ENCODE measurements around the gene ACER3.
"Not testable (repeated sequence)": the region's sequence is repeated elsewhere in the genome, so short reads cannot be mapped to it uniquely, and the experiment has no call there.

The ACER3 gene

DNA sequence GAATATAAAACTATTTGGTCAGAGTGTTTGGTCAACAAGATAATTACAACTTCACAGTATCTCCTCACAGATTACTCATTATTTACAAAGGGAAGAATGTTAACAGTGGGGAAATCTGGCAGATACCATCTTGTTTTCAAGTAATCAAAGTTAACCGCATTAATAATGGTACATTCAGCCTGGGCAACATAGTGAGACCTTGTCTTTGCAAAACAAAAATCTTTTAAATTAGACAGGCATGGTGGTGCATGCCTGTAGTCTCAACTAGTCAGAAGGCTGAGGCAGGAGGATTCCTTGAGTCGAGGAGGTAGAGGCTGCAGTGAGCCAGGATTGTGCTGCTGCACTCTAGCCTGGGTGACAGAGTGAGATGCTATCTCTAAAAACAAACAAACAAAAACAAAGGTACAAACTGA, 78.5 kb downstream of the ACER3 start:
- peak; percentile 6 for DNase-seq

- no peak for DNase-seq
Observed at GRCh38 chr11:76944225-76944624, 83.5 kb downstream of the ACER3 start.

- DNase-seq = no peak
Observed at GRCh38 chr11:76946223-76946622, 85.5 kb downstream of the ACER3 start.

- DNase-seq = no peak
Observed at GRCh38 chr11:76947190-76947589, 86.5 kb downstream of the ACER3 start.

DNA sequence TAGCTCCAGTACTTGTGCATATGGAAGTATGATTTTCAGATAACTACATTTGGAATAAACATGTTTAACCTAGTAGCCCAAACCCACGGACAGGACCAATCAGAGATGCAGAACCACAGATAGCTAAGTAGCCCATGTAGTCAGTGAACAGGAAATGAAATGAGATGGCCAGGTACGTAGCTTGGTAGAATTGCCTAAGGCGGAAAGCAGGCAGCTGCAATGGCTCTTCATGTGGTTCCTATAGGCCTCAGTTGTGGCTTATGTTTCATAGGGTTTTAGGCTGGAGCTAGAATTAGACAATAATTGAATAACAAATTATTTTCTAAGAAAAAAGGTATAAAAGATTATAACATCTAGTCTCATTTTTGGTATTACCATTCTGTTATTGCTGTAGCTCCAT, 87.1 kb downstream of the ACER3 start:
- no peak for DNase-seq

GRCh38 chr11:76955459-76956114, 94.9 kb downstream of the ACER3 start:
- no peak for DNase-seq

- no peak for DNase-seq
Observed at GRCh38 chr11:76962583-76963416, 102.1 kb downstream of the ACER3 start.

DNA sequence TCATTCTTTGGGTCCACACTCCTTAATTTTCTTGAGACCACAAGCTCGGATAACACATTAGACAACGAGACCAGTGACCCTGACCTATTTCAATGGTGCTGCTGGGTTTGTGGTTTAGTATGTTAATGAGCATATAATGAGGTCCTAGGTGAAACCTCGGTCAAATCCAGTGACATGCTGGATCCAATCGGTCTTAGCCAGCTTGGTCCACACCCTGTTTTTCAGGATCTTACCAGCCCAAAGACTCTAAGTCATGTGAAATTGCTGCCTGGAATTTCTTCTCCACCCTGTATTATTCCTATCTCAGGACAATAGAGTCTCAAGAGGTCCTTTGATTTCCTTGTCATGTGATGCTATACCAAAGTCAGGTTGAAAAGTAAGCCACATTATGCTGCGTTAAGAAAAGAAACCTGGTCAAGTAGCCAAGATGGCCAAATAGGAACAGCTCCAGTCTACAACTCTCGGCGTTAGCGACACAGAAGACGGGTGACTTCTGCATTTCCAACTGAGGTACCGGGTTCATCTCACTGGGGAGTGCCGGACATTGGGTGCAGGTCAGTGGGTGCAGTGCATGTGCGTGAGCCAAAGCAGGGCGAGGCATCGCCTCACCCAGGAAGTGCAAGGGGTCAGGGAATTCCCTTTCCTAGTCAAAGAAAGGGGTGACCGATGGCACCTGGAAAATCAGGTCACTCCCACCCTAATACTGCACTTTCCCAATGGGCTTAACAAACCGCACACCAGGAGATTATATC, 102.9 kb downstream of the ACER3 start:
- not testable (repeated sequence) for DNase-seq

- no peak for DNase-seq
Observed at GRCh38 chr11:76972051-76972450, 111.3 kb downstream of the ACER3 start.

GRCh38 chr11:76974179-76974891, 113.6 kb downstream of the ACER3 start:
- DNase-seq = no peak

DNA sequence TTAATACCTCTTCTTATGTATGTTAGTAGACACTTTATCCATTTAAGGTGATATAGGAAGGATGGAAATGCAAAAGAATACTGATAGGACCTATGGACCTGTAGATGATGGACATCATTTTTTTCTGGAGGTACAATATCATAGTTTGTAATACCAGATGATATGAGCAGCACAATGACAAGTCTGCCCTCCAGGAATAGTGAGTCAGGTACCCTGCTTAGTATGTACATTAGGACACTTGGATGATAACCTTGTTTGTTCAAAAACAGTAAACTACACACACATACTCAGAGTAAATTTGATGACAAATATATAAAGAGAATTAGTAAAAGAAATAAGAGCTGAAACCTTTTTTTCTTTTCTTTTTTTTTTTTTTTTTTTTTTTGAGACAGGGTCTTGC, 114.8 kb downstream of the ACER3 start:
- DNase-seq = no peak

DNA sequence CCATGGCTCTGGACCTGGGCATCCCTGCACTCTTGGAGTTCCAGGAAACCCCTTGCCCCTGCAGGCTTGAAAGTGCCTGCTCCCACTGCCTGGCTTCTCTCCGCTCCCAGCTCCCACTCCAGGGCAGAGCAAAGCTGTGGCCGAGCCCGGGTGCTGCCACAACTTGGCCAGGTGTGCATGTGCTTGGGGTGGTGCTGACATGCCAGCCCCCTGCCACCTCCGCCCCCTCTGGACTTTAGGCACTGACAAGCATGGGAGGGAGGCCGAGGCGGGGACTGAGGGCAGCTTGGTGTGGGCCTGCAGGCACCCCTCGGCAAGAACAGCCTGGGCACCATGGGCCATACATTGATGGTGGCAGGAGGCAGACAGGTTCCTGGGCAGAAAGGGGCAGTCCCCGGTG, 117.1 kb downstream of the ACER3 start:
- DNase-seq = no peak

DNA sequence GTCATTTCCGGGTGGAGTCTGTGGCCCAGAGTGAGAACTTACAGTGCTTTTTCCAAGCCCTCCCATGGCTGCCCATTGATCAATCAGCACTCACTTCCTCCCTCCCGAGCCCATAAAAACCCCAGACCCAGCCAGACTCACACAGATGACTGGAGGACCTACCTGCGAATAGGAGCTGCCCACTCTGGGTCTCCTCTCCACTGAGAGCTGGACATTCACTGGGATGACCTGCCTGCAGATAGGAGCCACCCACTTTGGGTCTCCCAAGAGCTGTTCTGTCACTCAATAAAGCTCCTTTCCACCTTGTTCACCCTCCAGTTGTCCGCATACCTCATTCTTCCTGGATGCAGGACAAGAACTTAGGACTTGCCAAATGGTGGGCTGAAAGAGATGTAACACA, 117.5 kb downstream of the ACER3 start:
- DNase-seq = no peak

GRCh38 chr11:76978818-76979217, 118.1 kb downstream of the ACER3 start:
- DNase-seq = no peak

- no peak for DNase-seq
Observed at GRCh38 chr11:76980196-76980595, 119.5 kb downstream of the ACER3 start.

DNA sequence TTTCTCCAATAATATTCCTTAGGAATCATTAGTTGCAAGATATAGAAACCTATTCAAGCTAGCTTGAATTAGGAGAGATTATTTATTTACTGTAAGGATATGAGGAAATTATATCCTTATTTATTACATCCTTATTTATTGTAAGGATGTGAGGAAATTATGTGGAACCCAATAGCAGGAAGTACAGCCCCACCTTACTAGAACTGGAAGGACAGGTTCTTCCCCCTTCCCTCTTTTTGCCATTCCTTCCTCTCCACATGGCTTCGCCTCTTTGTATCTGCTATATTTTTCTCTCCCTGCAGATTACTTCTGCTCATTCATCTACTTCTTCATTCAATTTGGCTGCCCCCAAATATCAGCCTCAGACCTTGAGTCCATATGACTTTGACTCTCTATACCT, 124.0 kb downstream of the ACER3 start:
- DNase-seq = no peak

DNA sequence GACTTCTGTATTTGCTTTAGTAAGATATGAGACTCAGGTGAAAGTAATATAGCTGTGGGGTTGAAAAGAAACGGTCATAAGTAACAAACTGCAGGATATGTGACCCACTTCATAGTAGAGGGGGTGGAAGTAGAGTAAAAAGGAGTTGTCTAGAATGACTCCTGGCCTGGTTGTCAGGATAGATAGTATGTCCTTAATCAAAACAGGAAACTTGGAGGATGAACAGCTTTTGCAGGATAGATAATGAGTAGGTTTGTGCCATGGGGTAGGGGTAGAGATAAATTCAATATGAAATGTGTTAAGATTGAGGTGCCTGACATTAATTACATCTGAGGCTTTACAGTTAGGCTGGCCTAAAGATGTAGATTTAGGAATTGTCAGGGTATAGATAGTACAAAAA, 126.5 kb downstream of the ACER3 start:
- DNase-seq = no peak

GRCh38 chr11:76990628-76991027, 129.9 kb downstream of the ACER3 start:
- DNase-seq = no peak

GRCh38 chr11:76995081-76995576, 134.4 kb downstream of the ACER3 start:
- DNase-seq = no peak

- DNase-seq = no peak
Observed at GRCh38 chr11:76997512-76997911, 136.8 kb downstream of the ACER3 start.

DNA sequence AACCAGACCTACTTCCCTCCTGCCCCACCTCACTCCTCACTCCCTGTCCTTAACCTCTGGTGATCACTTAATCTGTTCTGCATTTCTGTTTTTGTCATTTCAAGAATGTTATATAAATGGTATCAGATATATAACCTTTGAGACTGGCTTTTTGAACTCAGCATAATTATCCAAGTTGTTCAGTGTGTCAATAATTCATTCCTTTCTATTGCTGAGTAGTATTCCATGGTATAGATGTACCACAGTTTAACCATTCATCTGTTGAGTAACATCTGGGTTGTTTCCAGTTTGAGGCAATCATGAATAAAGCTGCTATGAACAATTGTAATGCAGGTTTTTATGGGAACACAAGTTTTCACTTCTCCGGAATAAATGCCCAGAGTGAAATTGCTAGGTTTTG, 138.9 kb downstream of the ACER3 start:
- no peak for DNase-seq

- DNase-seq = no peak
Observed at GRCh38 chr11:77001613-77002012, 140.9 kb downstream of the ACER3 start.

- DNase-seq = no peak
Observed at GRCh38 chr11:77002776-77003175, 142.1 kb downstream of the ACER3 start.

Data from NCI-H146 (cell line).